ENCODE measurements around the gene SMIM38.
A peak's percentile ranks its signal among the peaks of the same experiment; 100 is the strongest.
"Not testable (repeated sequence)": the region's sequence is repeated elsewhere in the genome, so short reads cannot be mapped to it uniquely, and the experiment has no call there.

SMIM38 gene

DNA sequence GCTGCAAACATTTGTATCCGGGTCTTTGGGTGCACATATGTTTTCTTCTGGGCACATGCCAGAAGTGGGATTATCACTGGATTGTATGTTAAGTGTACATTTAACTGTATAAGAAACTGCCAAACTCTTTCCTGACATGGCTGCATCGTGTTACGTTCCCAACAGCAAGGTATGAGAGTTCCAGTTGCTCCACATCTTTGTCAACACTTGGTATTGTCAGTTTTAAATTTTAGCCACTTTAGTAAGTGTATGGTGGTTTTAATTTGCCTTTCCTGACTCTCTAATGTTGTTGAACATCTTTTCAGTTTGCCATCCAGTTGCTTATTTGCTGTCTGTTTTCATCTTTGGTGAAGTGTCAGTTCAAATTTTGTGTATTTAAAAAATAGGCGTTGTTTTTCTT is 22.5 kb upstream of the SMIM38 start:
- no peak overlapping the region for H3K4me3 ChIP-seq (replicated peaks; ENCODE audit: low read depth, low read length)
- DNase-seq (ENCODE audit: low read depth) = no peak
- TF ChIP-seq, protein P1, sequence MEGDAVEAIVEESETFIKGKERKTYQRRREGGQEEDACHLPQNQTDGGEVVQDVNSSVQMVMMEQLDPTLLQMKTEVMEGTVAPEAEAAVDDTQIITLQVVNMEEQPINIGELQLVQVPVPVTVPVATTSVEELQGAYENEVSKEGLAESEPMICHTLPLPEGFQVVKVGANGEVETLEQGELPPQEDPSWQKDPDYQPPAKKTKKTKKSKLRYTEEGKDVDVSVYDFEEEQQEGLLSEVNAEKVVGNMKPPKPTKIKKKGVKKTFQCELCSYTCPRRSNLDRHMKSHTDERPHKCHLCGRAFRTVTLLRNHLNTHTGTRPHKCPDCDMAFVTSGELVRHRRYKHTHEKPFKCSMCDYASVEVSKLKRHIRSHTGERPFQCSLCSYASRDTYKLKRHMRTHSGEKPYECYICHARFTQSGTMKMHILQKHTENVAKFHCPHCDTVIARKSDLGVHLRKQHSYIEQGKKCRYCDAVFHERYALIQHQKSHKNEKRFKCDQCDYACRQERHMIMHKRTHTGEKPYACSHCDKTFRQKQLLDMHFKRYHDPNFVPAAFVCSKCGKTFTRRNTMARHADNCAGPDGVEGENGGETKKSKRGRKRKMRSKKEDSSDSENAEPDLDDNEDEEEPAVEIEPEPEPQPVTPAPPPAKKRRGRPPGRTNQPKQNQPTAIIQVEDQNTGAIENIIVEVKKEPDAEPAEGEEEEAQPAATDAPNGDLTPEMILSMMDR (IDR thresholded peaks at IDR 0.05; ENCODE audit: low read length, missing control alignments) = no peak

DNA sequence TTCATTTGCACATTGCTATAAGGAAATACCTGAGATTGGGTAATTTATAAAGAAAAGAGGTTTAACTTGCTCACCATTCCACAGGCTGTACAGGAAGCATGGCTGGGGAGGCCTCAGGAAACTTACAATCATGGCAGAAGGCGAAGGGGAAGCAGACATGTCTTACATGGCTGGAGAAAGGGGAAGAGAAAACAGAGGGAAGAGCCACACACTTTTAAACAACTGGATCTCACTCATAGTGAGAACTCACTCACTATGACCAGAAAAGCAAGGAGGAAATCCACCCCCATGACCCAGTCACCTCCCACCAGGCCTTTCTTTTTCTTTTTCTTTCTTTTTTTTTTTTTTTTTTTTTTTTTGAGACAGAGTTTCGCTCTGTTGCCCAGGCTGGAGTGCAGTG is 21.6 kb upstream of the SMIM38 start:
- not testable (repeated sequence) for DNase-seq (ENCODE audit: low read depth); H3K4me3 ChIP-seq (replicated peaks; ENCODE audit: low read depth, low read length)

DNA sequence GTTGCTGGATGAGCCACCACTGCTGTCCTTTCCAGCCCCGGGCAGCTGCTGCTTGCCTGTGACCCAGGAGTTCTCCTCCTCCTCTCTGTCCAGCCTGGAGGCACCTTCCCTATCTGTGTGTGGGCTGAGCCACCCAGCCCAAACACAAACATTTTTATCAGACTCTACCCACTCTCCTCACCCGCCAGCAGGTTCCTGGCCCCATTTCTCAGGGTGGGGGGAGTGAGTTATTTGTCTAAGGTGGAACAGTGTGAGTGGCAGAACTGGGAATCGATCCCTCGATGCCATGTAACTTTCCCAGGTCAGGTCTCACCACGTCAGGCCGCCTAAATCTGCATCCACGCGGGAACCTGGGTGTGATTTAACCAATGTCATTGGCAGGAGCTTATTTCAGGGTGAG is 20.8 kb upstream of the SMIM38 start:
- H3K4me3 ChIP-seq (replicated peaks; ENCODE audit: low read depth, low read length) = no peak overlapping the region
- no peak for DNase-seq (ENCODE audit: low read depth)

DNA sequence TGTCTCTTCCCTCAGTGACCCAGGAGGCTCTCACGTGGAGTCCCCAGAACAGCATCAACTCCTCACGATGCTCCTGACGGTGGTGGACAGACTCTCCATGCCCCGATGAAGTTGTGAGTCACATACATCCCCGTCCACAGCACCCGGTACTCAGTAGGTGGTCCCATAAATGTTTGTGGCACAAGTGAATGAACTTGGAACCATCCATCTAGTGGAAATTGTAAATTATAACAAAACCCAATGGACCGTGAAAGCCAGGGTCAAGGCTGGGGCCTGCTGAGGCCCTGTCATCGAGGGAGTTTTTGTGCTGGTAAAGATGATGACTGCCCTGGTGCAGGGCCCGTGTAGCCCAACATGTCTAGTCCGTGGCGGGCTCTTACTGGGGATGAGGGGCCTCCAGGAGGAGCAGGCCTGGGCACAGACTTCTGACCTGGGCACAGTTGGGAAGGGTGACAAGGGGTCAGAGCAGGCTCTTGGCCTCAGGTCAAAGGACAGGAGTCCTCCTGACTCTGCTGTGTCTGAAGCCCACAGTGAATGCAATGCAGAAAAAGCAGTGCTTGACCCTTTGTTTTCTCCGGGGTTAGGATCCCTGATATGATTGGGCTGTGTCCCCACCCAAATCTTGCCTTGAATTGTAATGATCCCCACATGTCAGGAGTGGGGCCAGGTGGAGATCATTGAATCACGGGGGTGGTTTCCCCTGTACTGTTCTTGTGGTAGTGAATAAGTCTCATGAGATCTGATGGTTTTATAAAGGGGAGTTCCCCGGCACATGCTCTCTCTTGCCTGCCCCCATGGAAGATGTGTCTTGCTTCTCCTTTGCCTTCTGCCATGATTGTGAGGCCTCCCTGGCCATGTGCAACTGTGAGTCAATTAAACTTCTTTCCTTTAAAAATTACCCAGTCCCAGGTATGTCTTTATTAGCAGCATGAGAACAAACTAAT is 20.0 kb upstream of the SMIM38 start:
- TF ChIP-seq, protein P1 (IDR thresholded peaks at IDR 0.05; ENCODE audit: low read length, missing control alignments) = no peak
- no peak overlapping the region for H3K4me3 ChIP-seq (replicated peaks; ENCODE audit: low read depth, low read length)
- DNase-seq (ENCODE audit: low read depth) = no peak

More for the DNA sequence above, 20.8 kb upstream of the SMIM38 start:
- TF ChIP-seq, protein P1 (IDR thresholded peaks at IDR 0.05; ENCODE audit: low read length, missing control alignments) = no peak

DNA sequence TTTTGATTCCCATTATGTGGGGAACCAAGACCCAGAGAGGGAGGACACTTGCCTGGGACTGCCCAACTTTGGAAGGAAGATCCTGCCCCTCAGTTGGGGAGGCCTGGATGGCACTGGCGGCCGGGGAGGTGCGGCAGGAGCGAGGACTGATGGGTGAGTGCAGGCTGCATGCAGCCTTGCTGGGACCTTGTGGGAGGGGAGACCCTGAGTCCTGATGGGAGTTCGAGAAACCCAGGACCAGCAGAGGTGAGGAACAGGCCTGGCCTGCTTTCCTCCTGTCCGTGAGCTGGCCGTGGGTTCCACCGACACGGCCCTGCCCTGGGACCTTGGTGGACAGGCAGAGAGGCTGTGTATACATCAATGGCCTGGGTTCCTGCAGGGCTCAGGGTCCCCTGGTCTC is 19.3 kb upstream of the SMIM38 start:
- no peak overlapping the region for H3K4me3 ChIP-seq (replicated peaks; ENCODE audit: low read depth, low read length)
- DNase-seq (ENCODE audit: low read depth) = no peak
- TF ChIP-seq, protein P1 (IDR thresholded peaks at IDR 0.05; ENCODE audit: low read length, missing control alignments) = no peak

DNA sequence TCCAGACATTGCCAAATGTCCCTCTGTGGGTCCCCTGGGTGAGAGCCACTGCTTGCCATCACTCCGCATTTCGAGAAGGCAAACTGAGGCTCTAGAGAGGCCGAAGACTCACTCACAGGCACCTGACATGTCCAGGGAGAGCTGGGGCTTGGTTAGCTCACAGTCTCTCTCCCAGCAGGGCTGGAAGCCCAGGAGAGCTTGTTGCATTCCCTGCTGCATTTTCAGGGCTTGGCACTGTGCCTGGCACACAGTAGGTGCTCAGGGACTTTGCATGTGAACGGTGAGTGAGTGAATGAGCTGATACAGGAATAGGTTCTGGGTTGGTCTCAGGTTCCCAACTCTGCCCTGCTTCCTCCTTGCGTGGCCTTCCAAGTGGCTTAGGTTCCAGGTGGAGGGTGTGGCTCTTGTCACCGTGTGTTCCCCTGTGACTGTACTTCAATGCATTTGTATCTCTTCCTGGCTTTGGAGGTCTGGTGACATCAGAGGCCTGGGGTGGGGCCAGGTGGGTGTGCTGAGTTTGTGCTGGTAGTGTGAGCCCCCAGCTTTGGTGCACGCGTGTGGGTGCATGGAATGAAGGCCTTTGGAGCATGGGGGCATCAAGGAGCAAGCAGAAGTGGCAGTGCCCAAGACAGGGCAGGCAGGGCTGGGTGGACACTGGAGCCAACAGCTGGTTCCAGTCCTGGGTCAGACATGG is 18.4 kb upstream of the SMIM38 start:
- TF ChIP-seq, protein P1 (IDR thresholded peaks at IDR 0.05; ENCODE audit: low read length, missing control alignments) = no peak
- no peak for DNase-seq (ENCODE audit: low read depth)
- H3K4me3 ChIP-seq (replicated peaks; ENCODE audit: low read depth, low read length) = no peak overlapping the region

DNA sequence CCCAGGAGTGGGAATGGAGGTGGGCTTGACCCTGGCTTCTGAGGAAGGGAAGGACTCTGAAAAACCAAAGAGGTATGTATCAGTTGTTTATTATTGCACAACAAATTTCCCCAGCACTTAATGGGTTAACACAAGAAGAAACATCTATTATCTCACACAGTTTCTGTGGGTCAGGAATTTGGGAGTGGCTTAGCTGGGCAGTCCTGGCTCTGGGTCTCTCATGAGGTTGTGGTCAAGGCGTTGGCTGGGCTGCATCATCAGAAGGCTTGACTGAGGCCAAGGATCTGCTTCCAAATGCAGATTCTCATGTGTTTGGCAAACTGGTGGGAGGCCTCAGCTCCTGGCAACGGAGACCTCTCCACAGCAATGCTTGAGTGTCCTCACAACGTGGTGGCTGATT is 17.5 kb upstream of the SMIM38 start:
- TF ChIP-seq, protein P1 (IDR thresholded peaks at IDR 0.05; ENCODE audit: low read length, missing control alignments) = no peak
- DNase-seq (ENCODE audit: low read depth) = peak; percentile 57

DNA sequence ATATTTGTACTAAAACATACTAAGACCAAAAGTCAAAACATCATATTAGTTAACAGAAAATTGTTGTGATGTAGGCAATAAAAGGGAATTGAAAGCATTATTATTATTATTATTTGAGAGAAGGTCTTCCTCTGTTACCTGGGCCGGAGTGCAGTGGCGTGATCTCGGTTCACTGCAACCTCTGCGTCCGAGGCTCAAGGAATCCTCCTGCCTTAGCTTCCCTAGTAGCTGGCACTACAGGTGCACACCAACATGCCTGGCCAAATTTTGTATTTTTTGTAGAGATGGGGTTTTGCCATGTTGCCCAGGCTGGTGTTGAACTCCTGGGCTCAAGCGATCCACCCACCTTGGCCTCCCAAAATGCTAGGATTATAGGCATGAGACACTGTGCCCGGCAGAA is 15.6 kb upstream of the SMIM38 start:
- not testable (repeated sequence) for H3K4me3 ChIP-seq (replicated peaks; ENCODE audit: low read depth, low read length); DNase-seq (ENCODE audit: low read depth)

More for the DNA sequence above, 17.5 kb upstream of the SMIM38 start:
- no peak overlapping the region for H3K4me3 ChIP-seq (replicated peaks; ENCODE audit: low read depth, low read length)

Measured in fibroblast of pulmonary artery (primary cell).